Measurements from ENCODE around the gene DRAXIN. TPM values are rescaled to one million over a fixed set of nuclear protein-coding genes. Genes with fewer than 3 reads are reported as not detected.
A peak's percentile ranks its signal among the peaks of the same experiment; 100 is the strongest.

DRAXIN gene
- total RNA-seq, 1 donor from 2014 or later: 0.21 TPM

GRCh38 chr1:11730429-11730891 is 39.0 kb downstream of the DRAXIN start:
- Mint-ChIP-seq H3K27me3 (ENCODE audit: unreplicated experiment) (no peaks in the 10 kb centered on the region), H3K36me3 (ENCODE audit: unreplicated experiment) (no peaks in the 10 kb centered on the region), H3K27ac (ENCODE audit: unreplicated experiment) (peak overlapping the region; percentile 1), H3K4me3 (ENCODE audit: unreplicated experiment) (no peak overlapping the region), H3K4me1 (ENCODE audit: unreplicated experiment) (peaks cover 12% of the 10 kb centered on the region), H3K9me3 (ENCODE audit: unreplicated experiment) (no peaks in the 10 kb centered on the region)
- no peak for DNase-seq (ENCODE audit: extremely low spot score, unreplicated experiment)
- TF ChIP-seq CTCF (IDR thresholded peaks at IDR 0.05): no peak

- Mint-ChIP-seq H3K9me3 (ENCODE audit: unreplicated experiment) (no peaks in the 10 kb centered on the region), H3K27ac (ENCODE audit: unreplicated experiment) (peak overlapping the region; percentile 64), H3K27me3 (ENCODE audit: unreplicated experiment) (no peaks in the 10 kb centered on the region), H3K36me3 (ENCODE audit: unreplicated experiment) (no peaks in the 10 kb centered on the region), H3K4me1 (ENCODE audit: unreplicated experiment) (peaks cover 13% of the 10 kb centered on the region), H3K4me3 (ENCODE audit: unreplicated experiment) (peak overlapping the region; percentile 50)
- no peak for TF ChIP-seq CTCF (IDR thresholded peaks at IDR 0.05)
- no peak for DNase-seq (ENCODE audit: extremely low spot score, unreplicated experiment)
Measured at GRCh38 chr1:11731691-11732283, 40.3 kb downstream of the DRAXIN start.

- Mint-ChIP-seq H3K4me3 (ENCODE audit: unreplicated experiment) (no peak overlapping the region), H3K36me3 (ENCODE audit: unreplicated experiment) (no peaks in the 10 kb centered on the region), H3K27ac (ENCODE audit: unreplicated experiment) (no peak overlapping the region), H3K27me3 (ENCODE audit: unreplicated experiment) (no peaks in the 10 kb centered on the region), H3K4me1 (ENCODE audit: unreplicated experiment) (peaks cover 18% of the 10 kb centered on the region), H3K9me3 (ENCODE audit: unreplicated experiment) (no peaks in the 10 kb centered on the region)
- no peak for DNase-seq (ENCODE audit: extremely low spot score, unreplicated experiment)
- TF ChIP-seq CTCF (IDR thresholded peaks at IDR 0.05): no peak
Measured at GRCh38 chr1:11733306-11733705, 41.8 kb downstream of the DRAXIN start.

GRCh38 chr1:11735531-11735853 is 44.0 kb downstream of the DRAXIN start:
- no peak for DNase-seq (ENCODE audit: extremely low spot score, unreplicated experiment)
- no peaks in the 10 kb centered on the region for H3K36me3 Mint-ChIP-seq (ENCODE audit: unreplicated experiment)
- no peak for TF ChIP-seq CTCF (IDR thresholded peaks at IDR 0.05)
- no peaks in the 10 kb centered on the region for H3K9me3 Mint-ChIP-seq (ENCODE audit: unreplicated experiment)
- no peaks in the 10 kb centered on the region for H3K27me3 Mint-ChIP-seq (ENCODE audit: unreplicated experiment)
- H3K27ac Mint-ChIP-seq (ENCODE audit: unreplicated experiment): peak overlapping the region; percentile 84
- peaks cover 15% of the 10 kb centered on the region for H3K4me1 Mint-ChIP-seq (ENCODE audit: unreplicated experiment)
- peak overlapping the region; percentile 96 for H3K4me3 Mint-ChIP-seq (ENCODE audit: unreplicated experiment)

- peak within 1 kb of the TSS; percentile 96 for H3K4me3 Mint-ChIP-seq (ENCODE audit: unreplicated experiment)
- H3K9me3 Mint-ChIP-seq (ENCODE audit: unreplicated experiment): no peaks in the 10 kb centered on the region
- no peaks in the 10 kb centered on the region for H3K36me3 Mint-ChIP-seq (ENCODE audit: unreplicated experiment)
- H3K27me3 Mint-ChIP-seq (ENCODE audit: unreplicated experiment): no peaks in the 10 kb centered on the region
- TF ChIP-seq CTCF (IDR thresholded peaks at IDR 0.05): no peak
- peak; percentile 97 for DNase-seq (ENCODE audit: extremely low spot score, unreplicated experiment)
- peaks cover 14% of the 10 kb centered on the region for H3K4me1 Mint-ChIP-seq (ENCODE audit: unreplicated experiment)
- H3K27ac Mint-ChIP-seq (ENCODE audit: unreplicated experiment): peak within 1 kb of the TSS; percentile 84
Measured at GRCh38 chr1:11735854-11736745, 44.6 kb downstream of the DRAXIN start, which contains the start of gene AGTRAP. AGTRAP (plus strand) TSS chr1:11736136; CDS start chr1:11736209, 73 bp downstream.
